ENCODE measurements around the gene FRMPD2. TPM values are rescaled to one million over a fixed set of nuclear protein-coding genes. Genes with fewer than 3 reads are reported as not detected.
A peak's percentile ranks its signal among the peaks of the same experiment; 100 is the strongest.

Gene FRMPD2
- total RNA-seq, result not detected

- no peak within 1 kb of the TSS for H3K27ac Mint-ChIP-seq
- ChIA-PET CTCF (no interaction called here), POLR2A (no interaction called here)
These were observed at the start of gene FRMPD2 for GRCh38 chr10:48274636-48275035. Gene FRMPD2 (minus strand): TSS chr10:48274696. CDS start chr10:48274567, 129 bp downstream.

GRCh38 chr10:48322017-48322416 is 47.5 kb upstream of the FRMPD2 start:
- H3K27me3 Mint-ChIP-seq, result no peaks in the 10 kb centered on the region
- no peak for DNase-seq
- CTCF ChIA-PET, result interaction anchor here (0.7 kb wide), 1 partner anchor 334 kb away, joined by 3 read pairs; no protein-coding TSS in a partner anchor
- H3K27ac Mint-ChIP-seq, result no peak overlapping the region
- H3K9me3 Mint-ChIP-seq, result no peaks in the 10 kb centered on the region
- H3K4me3 Mint-ChIP-seq, result no peak overlapping the region
- peaks cover 13% of the 10 kb centered on the region for H3K36me3 Mint-ChIP-seq (ENCODE audit: low read depth)
- peaks cover 4% of the 10 kb centered on the region for H3K4me1 Mint-ChIP-seq
- POLR2A ChIA-PET, result no interaction called here

More at GRCh38 chr10:48274636-48275035, at the start of gene FRMPD2:
- Mint-ChIP-seq H3K4me3 (no peak within 1 kb of the TSS), H3K36me3 (ENCODE audit: low read depth) (no peaks in the 10 kb centered on the region), H3K9me3 (peaks cover 2% of the 10 kb centered on the region), H3K27me3 (peaks cover 26% of the 10 kb centered on the region), H3K4me1 (no peaks in the 10 kb centered on the region)
- no peak for DNase-seq

GRCh38 chr10:48317321-48317990 is 43.0 kb upstream of the FRMPD2 start:
- no peaks in the 10 kb centered on the region for H3K27me3 Mint-ChIP-seq
- no peak overlapping the region for H3K4me3 Mint-ChIP-seq
- POLR2A ChIA-PET, result no interaction called here
- peaks cover 9% of the 10 kb centered on the region for H3K4me1 Mint-ChIP-seq
- H3K9me3 Mint-ChIP-seq, result no peaks in the 10 kb centered on the region
- CTCF ChIA-PET, result no interaction called here
- DNase-seq, result no peak
- no peak overlapping the region for H3K27ac Mint-ChIP-seq
- H3K36me3 Mint-ChIP-seq (ENCODE audit: low read depth), result peaks cover 4% of the 10 kb centered on the region

GRCh38 chr10:48316236-48316635 is 41.7 kb upstream of the FRMPD2 start:
- Mint-ChIP-seq H3K36me3 (ENCODE audit: low read depth) (peaks cover 4% of the 10 kb centered on the region), H3K4me3 (no peak overlapping the region), H3K9me3 (no peaks in the 10 kb centered on the region), H3K27me3 (no peaks in the 10 kb centered on the region), H3K4me1 (peaks cover 22% of the 10 kb centered on the region), H3K27ac (no peak overlapping the region)
- DNase-seq, result no peak
- CTCF ChIA-PET, result no interaction called here
- POLR2A ChIA-PET, result no interaction called here

GRCh38 chr10:48314107-48314506 is 39.6 kb upstream of the FRMPD2 start:
- ChIA-PET POLR2A (no interaction called here), CTCF (no interaction called here)
- Mint-ChIP-seq H3K36me3 (ENCODE audit: low read depth) (peaks cover 4% of the 10 kb centered on the region), H3K27me3 (no peaks in the 10 kb centered on the region), H3K4me3 (no peak overlapping the region), H3K9me3 (no peaks in the 10 kb centered on the region), H3K27ac (no peak overlapping the region), H3K4me1 (peaks cover 39% of the 10 kb centered on the region)
- DNase-seq, result no peak

GRCh38 chr10:48309711-48310226 is 35.3 kb upstream of the FRMPD2 start:
- Mint-ChIP-seq H3K27ac (no peak overlapping the region), H3K36me3 (ENCODE audit: low read depth) (peaks cover 3% of the 10 kb centered on the region), H3K27me3 (peaks cover 1% of the 10 kb centered on the region), H3K9me3 (no peaks in the 10 kb centered on the region), H3K4me3 (no peak overlapping the region), H3K4me1 (peaks cover 52% of the 10 kb centered on the region)
- POLR2A ChIA-PET, result interaction anchor here (0.9 to 1.0 kb wide), 2 partner anchors 20 to 1633 kb away, joined by 3 read pairs; no protein-coding TSS in a partner anchor
- no peak for DNase-seq
- CTCF ChIA-PET, result interaction anchor here (0.7 to 1.2 kb wide), 5 partner anchors 12 to 347 kb away, joined by 3 to 4 read pairs (median 3); no protein-coding TSS in a partner anchor

GRCh38 chr10:48307711-48308018 is 33.2 kb upstream of the FRMPD2 start:
- Mint-ChIP-seq H3K36me3 (ENCODE audit: low read depth) (peaks cover 3% of the 10 kb centered on the region), H3K4me1 (peaks cover 47% of the 10 kb centered on the region), H3K27ac (peak overlapping the region; percentile 58), H3K9me3 (no peaks in the 10 kb centered on the region), H3K27me3 (peaks cover 1% of the 10 kb centered on the region), H3K4me3 (peak overlapping the region; percentile 86)
- ChIA-PET CTCF (interaction anchor here (1.0 kb wide), 1 partner anchor 349 kb away, joined by 3 read pairs; no protein-coding TSS in a partner anchor), POLR2A (interaction anchor here (0.8 kb wide), 1 partner anchor 36 kb away, joined by 3 read pairs; no protein-coding TSS in a partner anchor)
- no peak for DNase-seq

GRCh38 chr10:48306870-48307710 is 32.6 kb upstream of the FRMPD2 start:
- CTCF ChIA-PET, result interaction anchor here (1.0 kb wide), 1 partner anchor 350 kb away, joined by 3 read pairs; no protein-coding TSS in a partner anchor
- peaks cover 3% of the 10 kb centered on the region for H3K36me3 Mint-ChIP-seq (ENCODE audit: low read depth)
- H3K27me3 Mint-ChIP-seq, result peaks cover 1% of the 10 kb centered on the region
- H3K4me1 Mint-ChIP-seq, result peaks cover 42% of the 10 kb centered on the region
- POLR2A ChIA-PET, result interaction anchor here (0.8 kb wide), 1 partner anchor 37 kb away, joined by 3 read pairs; no protein-coding TSS in a partner anchor
- H3K27ac Mint-ChIP-seq, result peak overlapping the region; percentile 58
- H3K9me3 Mint-ChIP-seq, result no peaks in the 10 kb centered on the region
- peak overlapping the region; percentile 86 for H3K4me3 Mint-ChIP-seq
- peak; percentile 67 for DNase-seq

- H3K4me1 Mint-ChIP-seq, result peaks cover 38% of the 10 kb centered on the region
- peak; percentile 91 for DNase-seq
- H3K36me3 Mint-ChIP-seq (ENCODE audit: low read depth), result peaks cover 3% of the 10 kb centered on the region
- H3K27ac Mint-ChIP-seq, result peak within 1 kb of the TSS; percentile 58
- H3K9me3 Mint-ChIP-seq, result no peaks in the 10 kb centered on the region
- ChIA-PET POLR2A (interaction anchor here (0.5 kb wide), 1 partner anchor 1232 kb away, joined by 3 read pairs; the partner anchor contains the start of gene ERCC6), CTCF (no interaction called here)
- peaks cover 4% of the 10 kb centered on the region for H3K27me3 Mint-ChIP-seq
- peak within 1 kb of the TSS; percentile 86 for H3K4me3 Mint-ChIP-seq
These were observed 31.9 kb upstream of the FRMPD2 start, which contains the start of gene MAPK8 for GRCh38 chr10:48306265-48306869. Gene MAPK8 (plus strand): TSS chr10:48306677. CDS start chr10:48401661, 94,984 bp downstream.

GRCh38 chr10:48305905-48306264 is 31.4 kb upstream of the FRMPD2 start:
- Mint-ChIP-seq H3K36me3 (ENCODE audit: low read depth) (peaks cover 3% of the 10 kb centered on the region), H3K4me1 (peaks cover 35% of the 10 kb centered on the region), H3K27ac (no peak overlapping the region), H3K9me3 (no peaks in the 10 kb centered on the region), H3K27me3 (peaks cover 5% of the 10 kb centered on the region), H3K4me3 (peak overlapping the region; percentile 49)
- ChIA-PET CTCF (no interaction called here), POLR2A (interaction anchor here (0.5 kb wide), 1 partner anchor 1233 kb away, joined by 3 read pairs; the partner anchor contains the start of gene ERCC6)
- no peak for DNase-seq

GRCh38 chr10:48302515-48303476 is 28.3 kb upstream of the FRMPD2 start:
- Mint-ChIP-seq H3K9me3 (no peaks in the 10 kb centered on the region), H3K27ac (no peak overlapping the region), H3K4me1 (peaks cover 13% of the 10 kb centered on the region), H3K36me3 (ENCODE audit: low read depth) (peaks cover 3% of the 10 kb centered on the region), H3K27me3 (peaks cover 7% of the 10 kb centered on the region), H3K4me3 (no peak overlapping the region)
- DNase-seq, result no peak
- POLR2A ChIA-PET, result interaction anchor here (1.1 kb wide), 1 partner anchor 885 kb away, joined by 3 read pairs; no protein-coding TSS in a partner anchor
- CTCF ChIA-PET, result no interaction called here

GRCh38 chr10:48300556-48300955 is 26.1 kb upstream of the FRMPD2 start:
- Mint-ChIP-seq H3K27ac (no peak overlapping the region), H3K36me3 (ENCODE audit: low read depth) (no peaks in the 10 kb centered on the region), H3K27me3 (peaks cover 7% of the 10 kb centered on the region), H3K4me3 (no peak overlapping the region), H3K4me1 (peaks cover 3% of the 10 kb centered on the region), H3K9me3 (no peaks in the 10 kb centered on the region)
- POLR2A ChIA-PET, result no interaction called here
- CTCF ChIA-PET, result interaction anchor here (1.1 to 1.2 kb wide), 2 partner anchors 11 to 62 kb away, joined by 3 read pairs; no protein-coding TSS in a partner anchor
- no peak for DNase-seq
